ENCODE data around the gene CLCA1. TPM values are rescaled to one million over a fixed set of nuclear protein-coding genes. Genes with fewer than 3 reads are reported as not detected.

CLCA1 gene
- polyA plus RNA-seq, 1 of the 3 experiments (the other 2 are of a cell fraction): not detected

GRCh38 chr1:86466986-86467385, 1.7 kb upstream of the CLCA1 start (continued):
- no peak for TF ChIP-seq MAX (IDR thresholded peaks at IDR 0.05; ENCODE audit: low read depth)
- no peak for TF ChIP-seq POLR2AphosphoS5 (IDR thresholded peaks at IDR 0.05; ENCODE audit: low read depth, low read length)
- no peak for TF ChIP-seq ELF1 (IDR thresholded peaks at IDR 0.05)
- TF ChIP-seq CTCF (IDR thresholded peaks at IDR 0.05): no peak
- TF ChIP-seq EP300 (IDR thresholded peaks at IDR 0.05; ENCODE audit: borderline replicate concordance in 1 of 2, low read depth in 1 of 2, low read length in 1 of 2): no peak
- no peak for TF ChIP-seq MEF2A (IDR thresholded peaks at IDR 0.05; ENCODE audit: borderline replicate concordance, low read depth)
- TF ChIP-seq USF1 (IDR thresholded peaks at IDR 0.05; ENCODE audit: borderline replicate concordance, low read depth): no peak

GRCh38 chr1:86470859-86471258, 2.1 kb downstream of the CLCA1 start:
- Histone ChIP-seq H3K9ac (no peak overlapping the region), H3K79me2 (ENCODE audit: insufficient read depth) (no peaks in the 10 kb centered on the region), H3K36me3 (replicated peaks in 1 of 2; ENCODE audit: control insufficient read depth in 1 of 2, insufficient read depth in 2 of 2, low read length in 1 of 2) (no peaks in the 10 kb centered on the region), H3K4me3 (ENCODE audit: low read depth in 2 of 2, low read length in 1 of 2) (no peak overlapping the region), H3K27ac (ENCODE audit: low read depth in 2 of 2, low read length in 1 of 2) (no peak overlapping the region), H4K20me1 (ENCODE audit: insufficient read depth) (no peaks in the 10 kb centered on the region), H3K4me2 (no peak overlapping the region), H3F3A (replicated peaks; ENCODE audit: insufficient read depth) (peaks cover 3% of the 10 kb centered on the region), H2AFZ (ENCODE audit: low read depth) (no peak overlapping the region), H3K9me3 (no peaks in the 10 kb centered on the region), H3K27me3 (ENCODE audit: insufficient read depth) (no peaks in the 10 kb centered on the region), H3K9me2 (no peaks in the 10 kb centered on the region), H3K4me1 (ENCODE audit: control insufficient read depth in 1 of 2, insufficient read depth in 2 of 2, low read depth in 1 of 2, low read length in 1 of 2) (no peaks in the 10 kb centered on the region)
- no peak for DNase-seq
- TF ChIP-seq NFIC (IDR thresholded peaks at IDR 0.05; ENCODE audit: borderline replicate concordance) (no peak), NRF1 (IDR thresholded peaks at IDR 0.05; ENCODE audit: low read depth, low read length) (no peak), GATA2 (CRISPR knock-in tag; IDR thresholded peaks at IDR 0.05) (no peak)
- ChIA-PET POLR2A (no interaction called here), CTCF (interaction anchor here (2.1 kb wide), 1 partner anchor 30 kb away, joined by 7 read pairs; no protein-coding TSS in a partner anchor)
- 52% methylated on average over 10 of the region's 10 CpGs for WGBS (ENCODE audit: low lambda C conversion rate)

- Histone ChIP-seq H2AFZ (ENCODE audit: low read depth) (no peak overlapping the region), H3K36me3 (replicated peaks in 1 of 2; ENCODE audit: control insufficient read depth in 1 of 2, insufficient read depth in 2 of 2, low read length in 1 of 2) (no peaks in the 10 kb centered on the region), H3K4me1 (ENCODE audit: control insufficient read depth in 1 of 2, insufficient read depth in 2 of 2, low read depth in 1 of 2, low read length in 1 of 2) (no peaks in the 10 kb centered on the region), H3K27me3 (ENCODE audit: insufficient read depth) (no peaks in the 10 kb centered on the region), H3K9ac (no peak overlapping the region), H3K9me2 (no peaks in the 10 kb centered on the region), H3K79me2 (ENCODE audit: insufficient read depth) (no peaks in the 10 kb centered on the region), H3K27ac (ENCODE audit: low read depth in 2 of 2, low read length in 1 of 2) (no peak overlapping the region), H4K20me1 (ENCODE audit: insufficient read depth) (no peaks in the 10 kb centered on the region), H3K4me3 (ENCODE audit: low read depth in 2 of 2, low read length in 1 of 2) (no peak overlapping the region), H3K4me2 (no peak overlapping the region), H3K9me3 (no peaks in the 10 kb centered on the region), H3F3A (replicated peaks; ENCODE audit: insufficient read depth) (peaks cover 3% of the 10 kb centered on the region)
- no peak for DNase-seq
- ChIA-PET POLR2A (no interaction called here), CTCF (interaction anchor here (1.1 to 2.9 kb wide), 3 partner anchors 29 to 271 kb away, joined by 4 to 9 read pairs (median 7); no protein-coding TSS in a partner anchor)
- TF ChIP-seq REST (IDR thresholded peaks at IDR 0.05; ENCODE audit: low read depth, low read length): no peak
- no peak for TF ChIP-seq EP300 (IDR thresholded peaks at IDR 0.05; ENCODE audit: borderline replicate concordance in 1 of 2, low read depth in 1 of 2, low read length in 1 of 2)
- no peak for TF ChIP-seq SIN3A (IDR thresholded peaks at IDR 0.05; ENCODE audit: borderline replicate concordance, low read depth, low read length)
- TF ChIP-seq RCOR1 (IDR thresholded peaks at IDR 0.05; ENCODE audit: low read length): no peak
- TF ChIP-seq FOXJ3 (CRISPR knock-in tag; IDR thresholded peaks at IDR 0.05): no peak
- no peak for TF ChIP-seq USF1 (IDR thresholded peaks at IDR 0.05; ENCODE audit: borderline replicate concordance, low read depth)
- no peak for TF ChIP-seq MAX (IDR thresholded peaks at IDR 0.05; ENCODE audit: low read depth)
- no peak for TF ChIP-seq ZBTB33 (IDR thresholded peaks at IDR 0.05; ENCODE audit: borderline replicate concordance, low read depth)
- TF ChIP-seq SMC3 (IDR thresholded peaks at IDR 0.05; ENCODE audit: low read depth, low read length): no peak
Measured at GRCh38 chr1:86471291-86471690, 2.6 kb downstream of the CLCA1 start.

Measured in SK-N-SH (cell line).